Trophoblast cell (in vitro differentiated cells and primary cell): ENCODE results near the gene WNT5A.

Source experiments
- DNase-seq, 2 donors: peaks; one replicate each; pipeline ENCODE4 v3.0.0-alpha.2; 2016
- H2AFZ ChIP-seq: 2 replicates; pipeline ENCODE4 v1.6.1; 2013; ENCODE audit warnings: low read length, moderate library complexity, mild to moderate bottlenecking; ENCODE audit not compliant: insufficient read depth, poor library complexity
- H2AK5ac ChIP-seq: 2 replicates; pipeline ENCODE4 v1.6.1; 2013; ENCODE audit warnings: mild to moderate bottlenecking, low read length
- H2BK120ac ChIP-seq: 2 replicates; pipeline ENCODE4 v1.6.1; 2013; ENCODE audit warnings: low read length, mild to moderate bottlenecking, moderate library complexity; ENCODE audit not compliant: insufficient read depth, poor library complexity
- H2BK12ac ChIP-seq: 2 replicates; pipeline ENCODE4 v1.6.1; 2013; ENCODE audit warnings: mild to moderate bottlenecking, low read length, moderate library complexity
- H2BK5ac ChIP-seq: 2 replicates; pipeline ENCODE4 v1.6.1; 2013; ENCODE audit warnings: low read length, low read depth, moderate library complexity, mild to moderate bottlenecking; ENCODE audit not compliant: poor library complexity
- H3K14ac ChIP-seq: 2 replicates; pipeline ENCODE4 v1.6.1; 2013; ENCODE audit warnings: mild to moderate bottlenecking, low read length
- H3K18ac ChIP-seq: 2 replicates; pipeline ENCODE4 v1.6.1; 2013; ENCODE audit warnings: mild to moderate bottlenecking, low read length
- H3K23ac ChIP-seq: 2 replicates; pipeline ENCODE4 v1.6.1; 2013; ENCODE audit warnings: low read length
- H3K27ac ChIP-seq: 2 replicates; pipeline ENCODE4 v1.5.1; 2013; ENCODE audit warnings: low read depth, mild to moderate bottlenecking, inconsistent platforms, low read length, moderate library complexity
- H3K27me3 ChIP-seq: 2 replicates; pipeline ENCODE4 v1.6.1; 2013; ENCODE audit warnings: inconsistent platforms, mild to moderate bottlenecking, low read length, moderate library complexity; ENCODE audit not compliant: insufficient read depth
- H3K36me3 ChIP-seq, 2 experiments: 1 replicate in 1 of 2; 2 replicates in 1 of 2; pipeline ENCODE4 v1.6.1; 2013; ENCODE audit warnings: low read length in 2 of 2, mild to moderate bottlenecking in 2 of 2, moderate library complexity in 1 of 2; ENCODE audit not compliant: insufficient read depth in 2 of 2, control insufficient read depth in 1 of 2
- H3K4ac ChIP-seq: 2 replicates; pipeline ENCODE4 v1.6.1; 2013; ENCODE audit warnings: low read depth, mild to moderate bottlenecking, low read length, moderate library complexity
- H3K4me1 ChIP-seq, 2 experiments: 1 replicate in 1 of 2; 2 replicates in 1 of 2; pipeline ENCODE4 v1.6.1; 2013; ENCODE audit warnings: low read length in 2 of 2, mild to moderate bottlenecking in 2 of 2, moderate library complexity in 1 of 2; ENCODE audit not compliant: insufficient read depth in 2 of 2, control insufficient read depth in 1 of 2
- H3K4me2 ChIP-seq: 2 replicates; pipeline ENCODE4 v1.6.1; 2013; ENCODE audit warnings: inconsistent platforms, mild to moderate bottlenecking, low read length, moderate library complexity
- H3K4me3 ChIP-seq: 2 replicates; pipeline ENCODE4 v1.5.1; 2013; ENCODE audit warnings: mild to moderate bottlenecking, low read depth, low read length, inconsistent platforms
- H3K79me1 ChIP-seq: one replicate; pipeline ENCODE4 v1.6.1; 2013; ENCODE audit warnings: low read length
- H3K79me2 ChIP-seq: 2 replicates; pipeline ENCODE4 v1.6.1; 2013; ENCODE audit warnings: low read length, mild to moderate bottlenecking; ENCODE audit not compliant: control insufficient read depth, insufficient read depth, poor library complexity
- H3K9ac ChIP-seq: 2 replicates; pipeline ENCODE4 v1.6.1; 2013; ENCODE audit warnings: mild to moderate bottlenecking, low read length
- H3K9me3 ChIP-seq: 2 replicates; pipeline ENCODE4 v1.6.1; 2013; ENCODE audit warnings: low read depth, mild to moderate bottlenecking, control low read depth, inconsistent platforms, low read length; ENCODE audit not compliant: insufficient read depth
- H4K12ac ChIP-seq: 2 replicates; pipeline ENCODE4 v1.6.1; 2013; ENCODE audit warnings: low read depth, mild to moderate bottlenecking, low read length, moderate library complexity
- H4K8ac ChIP-seq: 2 replicates; pipeline ENCODE4 v1.6.1; 2013; ENCODE audit warnings: low read depth, mild to moderate bottlenecking, low read length, moderate library complexity
- H4K91ac ChIP-seq: one replicate; pipeline ENCODE4 v1.6.1; 2013; ENCODE audit warnings: low read depth, mild to moderate bottlenecking, low read length, moderate library complexity
- WGBS: extraction: QIAGEN DNeasy Blood & Tissue Kit; methylation state at CpG from one replicate; pipeline ENCODE4 v1.1.7; 2013; ENCODE audit warnings: missing lambda C conversion rate; ENCODE audit not compliant: insufficient read length, insufficient coverage; ENCODE audit errors: extremely low coverage; 5-methylcytosine and 5-hydroxymethylcytosine counted together

Gene WNT5A

GRCh38 chr3:55473788-55474187, 13.3 kb downstream of the WNT5A start:
- no peak overlapping the region for H4K91ac ChIP-seq
- H3K9ac ChIP-seq: no peak overlapping the region
- H3K79me1 ChIP-seq: no peaks in the 10 kb centered on the region
- no peak overlapping the region for H4K12ac ChIP-seq
- H2BK5ac ChIP-seq: no peak overlapping the region
- peaks cover 0 to 2% of the 10 kb centered on the region in 2 experiments for H3K4me1 ChIP-seq
- no peak overlapping the region for H2AFZ ChIP-seq
- no CpG with 5 or more reads among the region's 6 CpGs for WGBS
- H3K36me3 ChIP-seq: peaks cover 30 to 47% of the 10 kb centered on the region in 2 experiments
- H3K4me2 ChIP-seq: no peak overlapping the region
- no peak overlapping the region for H3K27ac ChIP-seq
- no peak overlapping the region for H3K4me3 ChIP-seq
- H3K23ac ChIP-seq: no peak overlapping the region
- peaks cover 3% of the 10 kb centered on the region for H3K9me3 ChIP-seq
- no peak overlapping the region for H3K4ac ChIP-seq
- no peak overlapping the region for H4K8ac ChIP-seq
- H3K27me3 ChIP-seq: peaks cover 3% of the 10 kb centered on the region
- H2AK5ac ChIP-seq: no peak overlapping the region
- H2BK120ac ChIP-seq: no peak overlapping the region
- no peak overlapping the region for H3K14ac ChIP-seq
- no peak for DNase-seq
- H3K79me2 ChIP-seq: no peaks in the 10 kb centered on the region
- no peak overlapping the region for H3K18ac ChIP-seq
- H2BK12ac ChIP-seq: no peak overlapping the region

DNA sequence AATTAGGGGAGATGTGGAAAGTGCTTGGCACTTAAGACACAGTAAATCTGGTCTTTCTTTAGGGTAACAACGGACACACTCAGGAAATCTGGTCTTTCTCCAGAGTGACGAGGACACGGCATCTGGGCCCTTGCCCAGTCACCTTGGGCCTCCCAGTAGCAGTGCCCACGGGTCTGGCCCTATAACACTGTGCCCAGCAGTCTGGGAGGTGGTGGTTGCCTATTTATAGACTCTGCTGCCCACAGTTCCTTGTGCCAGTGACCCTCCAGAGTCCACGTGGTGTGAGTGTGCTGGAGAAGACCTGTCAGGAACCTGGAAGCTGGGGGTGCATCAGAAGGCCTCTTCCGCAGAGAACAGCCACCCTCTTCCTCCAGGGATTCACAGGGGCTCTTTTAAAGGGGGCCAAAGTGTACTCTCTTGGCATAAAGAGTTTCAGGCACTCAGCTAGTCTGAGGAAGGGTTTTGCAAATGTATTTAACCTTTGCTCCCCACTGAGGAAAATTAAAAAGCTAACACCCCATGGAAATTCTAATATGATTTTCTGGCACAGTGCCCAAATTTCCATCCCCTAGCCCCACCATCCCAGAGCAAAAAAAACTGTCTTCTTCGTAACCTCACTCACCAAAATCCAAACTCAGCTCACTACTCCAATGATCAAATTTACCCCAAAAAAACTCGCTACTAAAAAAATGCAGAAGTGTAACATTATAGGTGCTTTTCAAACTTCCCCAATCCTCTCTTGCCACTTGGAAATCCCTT, 15.4 kb downstream of the WNT5A start:
- no peak overlapping the region for H3K23ac ChIP-seq
- H3K4me1 ChIP-seq: no peaks in the 10 kb centered on the region
- H4K8ac ChIP-seq: no peak overlapping the region
- no peak overlapping the region for H3K18ac ChIP-seq
- no peak overlapping the region for H3K9ac ChIP-seq
- H3K4me2 ChIP-seq: no peak overlapping the region
- no peak overlapping the region for H2BK120ac ChIP-seq
- peaks cover 3% of the 10 kb centered on the region for H3K27me3 ChIP-seq
- peaks cover 27 to 45% of the 10 kb centered on the region in 2 experiments for H3K36me3 ChIP-seq
- no peaks in the 10 kb centered on the region for H3K79me1 ChIP-seq
- no peak overlapping the region for H2AK5ac ChIP-seq
- 100% methylated on average over 1 of the region's 8 CpGs for WGBS
- no peak for DNase-seq
- no peak overlapping the region for H2AFZ ChIP-seq
- H3K27ac ChIP-seq: no peak overlapping the region
- H2BK5ac ChIP-seq: no peak overlapping the region
- H3K4me3 ChIP-seq: no peak overlapping the region
- no peaks in the 10 kb centered on the region for H3K79me2 ChIP-seq
- peaks cover 3% of the 10 kb centered on the region for H3K9me3 ChIP-seq
- no peak overlapping the region for H4K12ac ChIP-seq
- H2BK12ac ChIP-seq: no peak overlapping the region
- H4K91ac ChIP-seq: no peak overlapping the region
- no peak overlapping the region for H3K14ac ChIP-seq
- H3K4ac ChIP-seq: no peak overlapping the region

- Histone ChIP-seq H3K4ac (no peak overlapping the region), H3K4me1 (no peaks in the 10 kb centered on the region), H3K14ac (no peak overlapping the region), H2BK5ac (no peak overlapping the region), H2BK12ac (no peak overlapping the region), H2BK120ac (no peak overlapping the region), H3K9ac (no peak overlapping the region), H3K4me3 (no peak overlapping the region), H3K4me2 (no peak overlapping the region), H4K91ac (no peak overlapping the region), H3K23ac (no peak overlapping the region), H2AFZ (no peak overlapping the region), H4K8ac (no peak overlapping the region), H3K36me3 (peaks cover 27 to 43% of the 10 kb centered on the region in 2 experiments), H4K12ac (no peak overlapping the region), H3K79me2 (no peaks in the 10 kb centered on the region), H3K9me3 (peaks cover 3% of the 10 kb centered on the region), H2AK5ac (no peak overlapping the region), H3K18ac (no peak overlapping the region), H3K79me1 (no peaks in the 10 kb centered on the region), H3K27ac (no peak overlapping the region), H3K27me3 (peaks cover 3% of the 10 kb centered on the region)
- WGBS: no CpG with 5 or more reads among the region's 4 CpGs
- no peak for DNase-seq
These were observed 16.0 kb downstream of the WNT5A start for GRCh38 chr3:55471084-55471483.

DNA sequence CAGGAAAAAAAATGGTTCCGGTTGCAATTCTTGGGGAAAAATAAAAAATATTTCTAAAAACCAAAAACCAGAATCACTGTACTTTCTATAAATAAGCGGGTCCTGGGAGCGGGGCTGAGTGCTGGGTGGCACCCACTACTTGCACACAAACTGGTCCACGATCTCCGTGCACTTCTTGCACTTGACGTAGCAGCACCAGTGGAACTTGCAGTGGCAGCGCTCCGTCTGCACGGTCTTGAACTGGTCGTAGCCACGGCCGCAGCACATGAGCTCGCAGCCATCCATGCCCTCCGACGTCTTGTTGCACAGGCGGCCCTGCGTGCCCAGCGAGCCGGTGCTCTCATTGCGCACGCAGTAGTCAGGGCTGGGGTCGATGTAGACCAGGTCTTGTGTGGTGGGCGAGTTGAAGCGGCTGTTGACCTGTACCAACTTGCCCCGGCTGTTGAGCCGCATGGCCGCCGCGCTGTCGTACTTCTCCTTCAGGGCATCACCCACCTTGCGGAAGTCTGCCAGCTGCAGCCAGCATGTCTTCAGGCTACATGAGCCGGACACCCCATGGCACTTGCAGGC, 17.1 kb downstream of the WNT5A start:
- no peak overlapping the region for H2BK120ac ChIP-seq
- no peak overlapping the region for H2AFZ ChIP-seq

More for the DNA sequence above, 17.1 kb downstream of the WNT5A start:
- Histone ChIP-seq H3K23ac (no peak overlapping the region), H3K27me3 (no peaks in the 10 kb centered on the region), H4K91ac (no peak overlapping the region), H3K4me2 (no peak overlapping the region), H2AK5ac (no peak overlapping the region), H2BK12ac (no peak overlapping the region), H3K79me1 (no peaks in the 10 kb centered on the region), H3K27ac (no peak overlapping the region), H3K18ac (no peak overlapping the region), H3K4me1 (no peaks in the 10 kb centered on the region), H3K79me2 (no peaks in the 10 kb centered on the region), H3K36me3 (peaks cover 26 to 39% of the 10 kb centered on the region in 2 experiments), H4K12ac (no peak overlapping the region), H3K4ac (no peak overlapping the region), H3K14ac (no peak overlapping the region), H3K4me3 (no peak overlapping the region), H4K8ac (no peak overlapping the region), H2BK5ac (no peak overlapping the region), H3K9me3 (peaks cover 3% of the 10 kb centered on the region), H3K9ac (no peak overlapping the region)
- no CpG with 5 or more reads among the region's 32 CpGs for WGBS
- no peak for DNase-seq
